ENCODE data around the gene MPIG6B.

MPIG6B gene

GRCh38 chr6:31725502-31726350 lies 2.6 kb downstream of the MPIG6B start:
- no peaks in the 10 kb centered on the region for H3K27me3 ChIP-seq (ENCODE audit: control insufficient read depth in 1 of 2, insufficient read depth in 2 of 2, low read length in 2 of 2)
- H3K36me3 ChIP-seq (ENCODE audit: insufficient read depth, low read length), result peaks cover 23% of the 10 kb centered on the region
- no peak overlapping the region for H3K4me3 ChIP-seq (ENCODE audit: low read depth in 1 of 2, low read length in 2 of 2)
- no peak overlapping the region for H3K27ac ChIP-seq (ENCODE audit: low read depth, low read length)
- H3K4me1 ChIP-seq (ENCODE audit: insufficient read depth, low read length), result peaks cover 20% of the 10 kb centered on the region
- no peaks in the 10 kb centered on the region for H3K9me3 ChIP-seq (ENCODE audit: low read length)
- no peak overlapping the region for H3K9ac ChIP-seq (ENCODE audit: low read length)

- Histone ChIP-seq H3K36me3 (ENCODE audit: insufficient read depth, low read length) (peaks cover 31% of the 10 kb centered on the region), H3K4me3 (ENCODE audit: low read depth in 1 of 2, low read length in 2 of 2) (no peak overlapping the region), H3K27ac (ENCODE audit: low read depth, low read length) (peak overlapping the region; percentile 38), H3K4me1 (ENCODE audit: insufficient read depth, low read length) (peaks cover 23% of the 10 kb centered on the region), H3K27me3 (ENCODE audit: control insufficient read depth in 1 of 2, insufficient read depth in 2 of 2, low read length in 2 of 2) (no peaks in the 10 kb centered on the region), H3K9ac (ENCODE audit: low read length) (peak overlapping the region; percentile 11), H3K9me3 (ENCODE audit: low read length) (no peaks in the 10 kb centered on the region)
Measured at GRCh38 chr6:31727034-31727716, 4.0 kb downstream of the MPIG6B start.

GRCh38 chr6:31727717-31728671 lies 4.8 kb downstream of the MPIG6B start:
- Histone ChIP-seq H3K9ac (ENCODE audit: low read length) (peak overlapping the region; percentile 96), H3K4me1 (ENCODE audit: insufficient read depth, low read length) (peaks cover 23% of the 10 kb centered on the region), H3K4me3 (ENCODE audit: low read depth in 1 of 2, low read length in 2 of 2) (peak overlapping the region; percentile 76 to 91), H3K27ac (ENCODE audit: low read depth, low read length) (peak overlapping the region; percentile 89), H3K36me3 (ENCODE audit: insufficient read depth, low read length) (peaks cover 37% of the 10 kb centered on the region), H3K27me3 (ENCODE audit: control insufficient read depth in 1 of 2, insufficient read depth in 2 of 2, low read length in 2 of 2) (no peaks in the 10 kb centered on the region), H3K9me3 (ENCODE audit: low read length) (no peaks in the 10 kb centered on the region)

- peaks cover 23% of the 10 kb centered on the region for H3K4me1 ChIP-seq (ENCODE audit: insufficient read depth, low read length)
- H3K27me3 ChIP-seq (ENCODE audit: control insufficient read depth in 1 of 2, insufficient read depth in 2 of 2, low read length in 2 of 2), result no peaks in the 10 kb centered on the region
- H3K9ac ChIP-seq (ENCODE audit: low read length), result peak within 1 kb of the TSS; percentile 96
- H3K4me3 ChIP-seq (ENCODE audit: low read depth in 1 of 2, low read length in 2 of 2), result peak within 1 kb of the TSS; percentile 76 to 91
- no peaks in the 10 kb centered on the region for H3K9me3 ChIP-seq (ENCODE audit: low read length)
- peaks cover 47% of the 10 kb centered on the region for H3K36me3 ChIP-seq (ENCODE audit: insufficient read depth, low read length)
- peak within 1 kb of the TSS; percentile 89 for H3K27ac ChIP-seq (ENCODE audit: low read depth, low read length)
Measured at GRCh38 chr6:31728767-31729514, 5.8 kb downstream of the MPIG6B start, which contains the start of gene DDAH2. Gene DDAH2, minus strand, starts transcription at chr6:31729299. Its CDS starts 138 bp downstream, at chr6:31729161.

GRCh38 chr6:31729515-31729978 lies 6.4 kb downstream of the MPIG6B start:
- peak overlapping the region; percentile 76 to 91 for H3K4me3 ChIP-seq (ENCODE audit: low read depth in 1 of 2, low read length in 2 of 2)
- H3K36me3 ChIP-seq (ENCODE audit: insufficient read depth, low read length), result peaks cover 51% of the 10 kb centered on the region
- H3K27me3 ChIP-seq (ENCODE audit: control insufficient read depth in 1 of 2, insufficient read depth in 2 of 2, low read length in 2 of 2), result no peaks in the 10 kb centered on the region
- H3K27ac ChIP-seq (ENCODE audit: low read depth, low read length), result peak overlapping the region; percentile 89
- H3K9ac ChIP-seq (ENCODE audit: low read length), result peak overlapping the region; percentile 96
- H3K9me3 ChIP-seq (ENCODE audit: low read length), result no peaks in the 10 kb centered on the region
- H3K4me1 ChIP-seq (ENCODE audit: insufficient read depth, low read length), result peaks cover 29% of the 10 kb centered on the region

GRCh38 chr6:31729979-31730630 lies 6.9 kb downstream of the MPIG6B start:
- Histone ChIP-seq H3K27me3 (ENCODE audit: control insufficient read depth in 1 of 2, insufficient read depth in 2 of 2, low read length in 2 of 2) (no peaks in the 10 kb centered on the region), H3K9me3 (ENCODE audit: low read length) (no peaks in the 10 kb centered on the region), H3K27ac (ENCODE audit: low read depth, low read length) (peak overlapping the region; percentile 89), H3K36me3 (ENCODE audit: insufficient read depth, low read length) (peaks cover 51% of the 10 kb centered on the region), H3K4me1 (ENCODE audit: insufficient read depth, low read length) (peaks cover 35% of the 10 kb centered on the region), H3K9ac (ENCODE audit: low read length) (peak overlapping the region; percentile 96), H3K4me3 (ENCODE audit: low read depth in 1 of 2, low read length in 2 of 2) (peak overlapping the region; percentile 76 to 91)

GRCh38 chr6:31730631-31731086 lies 7.5 kb downstream of the MPIG6B start:
- Histone ChIP-seq H3K9ac (ENCODE audit: low read length) (peak overlapping the region; percentile 54), H3K4me1 (ENCODE audit: insufficient read depth, low read length) (peaks cover 36% of the 10 kb centered on the region), H3K4me3 (ENCODE audit: low read depth in 1 of 2, low read length in 2 of 2) (no peak overlapping the region), H3K27ac (ENCODE audit: low read depth, low read length) (peak overlapping the region; percentile 89), H3K36me3 (ENCODE audit: insufficient read depth, low read length) (peaks cover 51% of the 10 kb centered on the region), H3K27me3 (ENCODE audit: control insufficient read depth in 1 of 2, insufficient read depth in 2 of 2, low read length in 2 of 2) (no peaks in the 10 kb centered on the region), H3K9me3 (ENCODE audit: low read length) (no peaks in the 10 kb centered on the region)

GRCh38 chr6:31732029-31732428 lies 8.9 kb downstream of the MPIG6B start:
- no peak overlapping the region for H3K9ac ChIP-seq (ENCODE audit: low read length)
- no peaks in the 10 kb centered on the region for H3K9me3 ChIP-seq (ENCODE audit: low read length)
- peaks cover 42% of the 10 kb centered on the region for H3K4me1 ChIP-seq (ENCODE audit: insufficient read depth, low read length)
- no peak overlapping the region for H3K4me3 ChIP-seq (ENCODE audit: low read depth in 1 of 2, low read length in 2 of 2)
- no peaks in the 10 kb centered on the region for H3K27me3 ChIP-seq (ENCODE audit: control insufficient read depth in 1 of 2, insufficient read depth in 2 of 2, low read length in 2 of 2)
- no peak overlapping the region for H3K27ac ChIP-seq (ENCODE audit: low read depth, low read length)
- peaks cover 38% of the 10 kb centered on the region for H3K36me3 ChIP-seq (ENCODE audit: insufficient read depth, low read length)

GRCh38 chr6:31733734-31734133 lies 10.6 kb downstream of the MPIG6B start:
- Histone ChIP-seq H3K4me1 (ENCODE audit: insufficient read depth, low read length) (peaks cover 33% of the 10 kb centered on the region), H3K27me3 (ENCODE audit: control insufficient read depth in 1 of 2, insufficient read depth in 2 of 2, low read length in 2 of 2) (no peaks in the 10 kb centered on the region), H3K27ac (ENCODE audit: low read depth, low read length) (no peak overlapping the region), H3K4me3 (ENCODE audit: low read depth in 1 of 2, low read length in 2 of 2) (no peak overlapping the region), H3K9me3 (ENCODE audit: low read length) (no peaks in the 10 kb centered on the region), H3K36me3 (ENCODE audit: insufficient read depth, low read length) (peaks cover 28% of the 10 kb centered on the region), H3K9ac (ENCODE audit: low read length) (no peak overlapping the region)

- H3K27ac ChIP-seq (ENCODE audit: low read depth, low read length), result peak overlapping the region; percentile 92
- peaks cover 28% of the 10 kb centered on the region for H3K36me3 ChIP-seq (ENCODE audit: insufficient read depth, low read length)
- H3K4me3 ChIP-seq (ENCODE audit: low read depth in 1 of 2, low read length in 2 of 2), result peak overlapping the region; percentile 83 to 95
- H3K9me3 ChIP-seq (ENCODE audit: low read length), result no peaks in the 10 kb centered on the region
- peaks cover 36% of the 10 kb centered on the region for H3K4me1 ChIP-seq (ENCODE audit: insufficient read depth, low read length)
- no peaks in the 10 kb centered on the region for H3K27me3 ChIP-seq (ENCODE audit: control insufficient read depth in 1 of 2, insufficient read depth in 2 of 2, low read length in 2 of 2)
- peak overlapping the region; percentile 98 for H3K9ac ChIP-seq (ENCODE audit: low read length)
Measured at GRCh38 chr6:31734247-31734820, 11.2 kb downstream of the MPIG6B start.
